ENCODE measurements around the gene AKT3. TPM values are rescaled to one million over a fixed set of nuclear protein-coding genes. Genes with fewer than 3 reads are reported as not detected.

The AKT3 gene
- total RNA-seq, 1 experiment from 2014 or later = 31.9 TPM

DNA sequence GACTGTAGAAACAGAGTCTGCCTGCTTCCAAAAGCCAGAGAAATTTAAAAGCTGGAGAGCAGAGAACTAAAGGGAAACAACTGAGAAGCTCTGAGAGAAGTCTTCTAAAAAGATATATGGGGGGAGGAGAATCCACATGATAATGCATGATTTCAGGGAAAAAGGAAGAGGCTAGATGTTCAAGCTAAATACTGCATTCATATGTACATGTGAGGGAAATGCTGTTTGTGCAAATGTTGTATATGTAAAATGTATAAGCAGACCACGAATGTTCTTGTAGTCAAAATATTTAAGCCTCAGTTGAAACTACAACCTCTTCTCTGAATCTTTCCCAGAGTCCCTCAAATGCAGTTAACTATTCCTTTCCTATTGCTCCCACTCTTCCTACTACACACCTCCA, 79.2 kb downstream of the AKT3 start:
- no peak for DNase-seq (ENCODE audit: unreplicated experiment)
- TF ChIP-seq, protein P1, sequence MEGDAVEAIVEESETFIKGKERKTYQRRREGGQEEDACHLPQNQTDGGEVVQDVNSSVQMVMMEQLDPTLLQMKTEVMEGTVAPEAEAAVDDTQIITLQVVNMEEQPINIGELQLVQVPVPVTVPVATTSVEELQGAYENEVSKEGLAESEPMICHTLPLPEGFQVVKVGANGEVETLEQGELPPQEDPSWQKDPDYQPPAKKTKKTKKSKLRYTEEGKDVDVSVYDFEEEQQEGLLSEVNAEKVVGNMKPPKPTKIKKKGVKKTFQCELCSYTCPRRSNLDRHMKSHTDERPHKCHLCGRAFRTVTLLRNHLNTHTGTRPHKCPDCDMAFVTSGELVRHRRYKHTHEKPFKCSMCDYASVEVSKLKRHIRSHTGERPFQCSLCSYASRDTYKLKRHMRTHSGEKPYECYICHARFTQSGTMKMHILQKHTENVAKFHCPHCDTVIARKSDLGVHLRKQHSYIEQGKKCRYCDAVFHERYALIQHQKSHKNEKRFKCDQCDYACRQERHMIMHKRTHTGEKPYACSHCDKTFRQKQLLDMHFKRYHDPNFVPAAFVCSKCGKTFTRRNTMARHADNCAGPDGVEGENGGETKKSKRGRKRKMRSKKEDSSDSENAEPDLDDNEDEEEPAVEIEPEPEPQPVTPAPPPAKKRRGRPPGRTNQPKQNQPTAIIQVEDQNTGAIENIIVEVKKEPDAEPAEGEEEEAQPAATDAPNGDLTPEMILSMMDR (IDR thresholded peaks at IDR 0.05; ENCODE audit: unreplicated experiment) = no peak
- POLR2A ChIA-PET = interaction anchor here (0.7 to 1.2 kb wide), 3 partner anchors 10 to 283 kb away, joined by 3 read pairs; no protein-coding TSS in a partner anchor
- Mint-ChIP-seq H3K4me3 (ENCODE audit: unreplicated experiment) (no peak overlapping the region), H3K27me3 (ENCODE audit: insufficient read depth, unreplicated experiment) (no peaks in the 10 kb centered on the region), H3K27ac (ENCODE audit: low read depth, unreplicated experiment) (no peak overlapping the region), H3K36me3 (ENCODE audit: insufficient read depth, unreplicated experiment) (no peaks in the 10 kb centered on the region), H3K4me1 (ENCODE audit: insufficient read depth, unreplicated experiment) (no peaks in the 10 kb centered on the region), H3K9me3 (ENCODE audit: unreplicated experiment) (no peaks in the 10 kb centered on the region)
- no TSS peak for BruUV-seq (replicated peaks)
- CTCF ChIA-PET = interaction anchor here (0.6 to 1.4 kb wide), 8 partner anchors 13 to 530 kb away, joined by 3 to 5 read pairs (median 3); no protein-coding TSS in a partner anchor
- intact Hi-C loops (cut with micrococcal nuclease) = no loop called here

DNA sequence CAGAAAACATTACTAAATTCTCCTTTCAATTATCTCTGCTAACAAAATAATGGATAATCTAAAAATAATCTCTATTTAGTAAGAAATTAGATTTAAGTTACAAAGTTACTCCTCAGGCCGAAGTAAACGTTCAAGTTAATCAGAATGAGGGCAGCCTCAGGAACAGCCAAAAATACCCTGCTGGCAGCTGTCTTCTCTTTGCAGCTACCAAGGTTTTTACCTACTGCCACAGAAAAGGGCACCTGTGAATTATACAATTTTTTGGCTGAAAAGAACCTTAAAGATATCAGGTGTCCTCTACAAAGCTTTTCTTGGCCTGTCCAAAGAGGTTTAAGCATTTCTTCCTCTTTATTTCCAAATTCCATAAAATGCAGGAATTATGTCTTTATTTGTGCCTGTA, 84.4 kb downstream of the AKT3 start:
- Mint-ChIP-seq H3K27ac (ENCODE audit: low read depth, unreplicated experiment) (no peak overlapping the region), H3K36me3 (ENCODE audit: insufficient read depth, unreplicated experiment) (no peaks in the 10 kb centered on the region), H3K27me3 (ENCODE audit: insufficient read depth, unreplicated experiment) (no peaks in the 10 kb centered on the region), H3K4me3 (ENCODE audit: unreplicated experiment) (no peak overlapping the region), H3K4me1 (ENCODE audit: insufficient read depth, unreplicated experiment) (no peaks in the 10 kb centered on the region), H3K9me3 (ENCODE audit: unreplicated experiment) (no peaks in the 10 kb centered on the region)
- BruUV-seq (replicated peaks) = no TSS peak
- CTCF ChIA-PET = no interaction called here
- intact Hi-C loops (cut with micrococcal nuclease) = no loop called here
- POLR2A ChIA-PET = no interaction called here
- DNase-seq (ENCODE audit: unreplicated experiment) = no peak
- TF ChIP-seq, protein P1 (IDR thresholded peaks at IDR 0.05; ENCODE audit: unreplicated experiment) = no peak

- TF ChIP-seq, protein P1 (IDR thresholded peaks at IDR 0.05; ENCODE audit: unreplicated experiment) = no peak
- Mint-ChIP-seq H3K27me3 (ENCODE audit: insufficient read depth, unreplicated experiment) (no peaks in the 10 kb centered on the region), H3K36me3 (ENCODE audit: insufficient read depth, unreplicated experiment) (no peaks in the 10 kb centered on the region), H3K27ac (ENCODE audit: low read depth, unreplicated experiment) (no peak overlapping the region), H3K4me3 (ENCODE audit: unreplicated experiment) (no peak overlapping the region), H3K4me1 (ENCODE audit: insufficient read depth, unreplicated experiment) (no peaks in the 10 kb centered on the region), H3K9me3 (ENCODE audit: unreplicated experiment) (no peaks in the 10 kb centered on the region)
- intact Hi-C loops (cut with micrococcal nuclease) = no loop called here
- ChIA-PET CTCF (interaction anchor here (0.6 to 1.4 kb wide), 3 partner anchors 15 to 219 kb away, joined by 3 to 5 read pairs (median 4); no protein-coding TSS in a partner anchor), POLR2A (no interaction called here)
- DNase-seq (ENCODE audit: unreplicated experiment) = no peak
- BruUV-seq (replicated peaks) = no TSS peak
Measured at GRCh38 chr1:243763806-243764205, 86.2 kb downstream of the AKT3 start.

- Mint-ChIP-seq H3K27ac (ENCODE audit: low read depth, unreplicated experiment) (no peak overlapping the region), H3K27me3 (ENCODE audit: insufficient read depth, unreplicated experiment) (no peaks in the 10 kb centered on the region), H3K36me3 (ENCODE audit: insufficient read depth, unreplicated experiment) (no peaks in the 10 kb centered on the region), H3K4me1 (ENCODE audit: insufficient read depth, unreplicated experiment) (no peaks in the 10 kb centered on the region), H3K9me3 (ENCODE audit: unreplicated experiment) (no peaks in the 10 kb centered on the region), H3K4me3 (ENCODE audit: unreplicated experiment) (no peak overlapping the region)
- TF ChIP-seq, protein P1 (IDR thresholded peaks at IDR 0.05; ENCODE audit: unreplicated experiment) = no peak
- no peak for DNase-seq (ENCODE audit: unreplicated experiment)
- no TSS peak for BruUV-seq (replicated peaks)
- CTCF ChIA-PET = interaction anchor here (0.7 to 3.7 kb wide), 3 partner anchors 7 to 211 kb away, joined by 3 to 19 read pairs (median 4); no protein-coding TSS in a partner anchor
- POLR2A ChIA-PET = no interaction called here
- intact Hi-C loops (cut with micrococcal nuclease) = no loop called here
Measured at GRCh38 chr1:243758647-243759046, 91.4 kb downstream of the AKT3 start.

Measured in MCF 10A (cell line).